HG03457 (cell line): Measurements from ENCODE around the gene APC2.
"Not testable (repeated sequence)": the region's sequence is repeated elsewhere in the genome, so short reads cannot be mapped to it uniquely, and the experiment has no call there.

ENCODE experiments used
- ATAC-seq: cut with Tn5 transposase; IDR thresholded peaks from one replicate; pipeline ENCODE4 v1.9.1; 2021; ENCODE audit warnings: moderate number of reproducible peaks; ENCODE audit not compliant: unreplicated experiment

APC2 gene

DNA sequence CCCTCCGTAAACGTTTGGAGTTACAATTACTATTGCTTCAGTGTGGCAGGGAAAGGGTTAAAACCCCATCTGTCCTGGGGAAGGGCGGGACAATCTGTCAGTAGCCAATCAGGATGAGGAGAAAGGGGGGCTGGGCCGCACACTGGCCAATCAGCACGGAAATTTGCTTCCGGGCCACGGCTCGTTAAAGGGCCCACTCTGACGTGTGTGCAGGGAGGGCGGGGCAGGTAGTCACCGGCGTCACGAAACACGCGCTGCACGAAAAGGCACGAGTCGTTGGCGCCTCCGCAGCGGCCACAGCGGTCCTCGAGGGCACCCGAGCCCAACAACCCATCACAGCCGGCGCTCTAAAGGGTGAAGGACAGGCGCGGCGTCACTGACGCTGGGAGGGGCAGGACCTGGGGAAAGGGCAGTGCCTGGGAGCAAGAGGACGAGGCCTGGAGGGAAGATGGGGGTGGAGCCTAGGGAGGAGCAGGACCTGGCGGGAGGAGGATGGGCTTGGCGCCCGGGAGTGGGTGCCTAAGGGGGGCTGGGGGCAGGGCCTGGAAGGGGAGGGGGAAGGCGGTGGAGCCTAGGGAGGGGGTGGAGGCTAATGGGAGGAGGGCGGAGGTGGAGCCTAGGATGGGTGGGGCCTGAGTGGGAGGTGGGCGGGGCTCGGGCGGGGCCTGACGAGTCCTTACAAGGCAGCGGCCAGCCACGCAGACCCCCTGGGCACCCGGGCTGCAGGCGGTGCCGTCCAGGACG, 58.0 kb downstream of the APC2 start:
- ATAC-seq = no peak

- ATAC-seq = no peak
Measured at GRCh38 chr19:1508507-1508856, 58.6 kb downstream of the APC2 start.

DNA sequence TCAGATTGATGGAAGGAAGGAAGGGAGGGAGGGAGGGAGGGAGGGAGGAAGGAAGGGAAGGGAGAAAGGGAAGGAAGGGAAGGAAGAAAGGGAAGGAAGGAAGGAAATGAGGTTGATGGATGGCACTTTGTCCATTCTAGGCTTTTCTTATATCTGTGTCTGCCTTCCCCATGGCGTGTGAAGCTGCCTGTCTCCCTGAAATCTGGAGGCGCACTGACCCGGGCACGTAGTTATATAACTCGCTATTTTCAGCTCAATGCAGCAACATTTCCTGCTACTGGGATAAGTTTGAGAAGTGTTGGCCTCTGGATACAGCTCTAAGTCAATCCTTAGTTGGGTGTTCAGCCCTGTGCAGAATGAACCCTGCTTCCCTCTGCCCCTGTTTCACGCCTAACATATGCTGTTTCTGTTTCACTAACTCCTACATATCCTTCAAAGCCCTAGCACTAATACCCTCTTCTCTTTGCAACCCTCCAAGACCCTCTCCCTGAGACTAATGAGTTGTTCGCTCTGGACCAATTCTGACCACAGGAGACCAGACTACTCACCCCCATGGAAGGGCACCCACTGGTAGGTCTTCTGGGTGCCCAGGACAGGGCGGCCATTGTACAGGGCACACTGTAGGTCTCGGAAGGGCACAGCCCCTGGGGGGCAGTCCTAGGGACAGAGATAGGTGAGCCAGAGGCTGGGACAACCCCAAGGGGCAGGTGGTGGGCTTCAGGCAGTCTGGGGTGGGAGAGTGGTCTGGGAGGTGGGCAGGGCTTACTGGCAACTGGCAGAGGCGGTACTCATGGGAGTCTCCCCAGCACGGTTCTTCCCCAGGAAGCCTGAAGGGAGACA, 59.9 kb downstream of the APC2 start:
- ATAC-seq = no peak

DNA sequence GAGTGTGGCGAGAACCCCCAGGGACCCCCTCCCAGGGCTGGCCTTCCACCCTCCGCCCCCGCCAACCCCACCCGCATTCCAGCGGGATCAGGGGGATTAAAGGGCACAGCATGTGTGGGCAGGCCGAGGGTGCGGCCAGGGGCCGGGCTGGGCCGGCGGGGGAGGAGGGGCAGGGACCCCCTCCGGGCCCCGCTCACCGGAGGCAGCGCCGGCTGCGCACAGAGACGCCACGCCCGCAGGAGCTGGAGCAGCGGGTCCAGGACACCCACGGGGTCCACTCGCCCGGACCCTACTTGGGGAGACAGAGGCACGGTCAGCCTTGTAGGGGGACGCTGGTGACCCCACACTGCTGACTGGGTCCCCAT, 60.5 kb downstream of the APC2 start:
- no peak for ATAC-seq

GRCh38 chr19:1510807-1511206, 60.9 kb downstream of the APC2 start:
- ATAC-seq = no peak

DNA sequence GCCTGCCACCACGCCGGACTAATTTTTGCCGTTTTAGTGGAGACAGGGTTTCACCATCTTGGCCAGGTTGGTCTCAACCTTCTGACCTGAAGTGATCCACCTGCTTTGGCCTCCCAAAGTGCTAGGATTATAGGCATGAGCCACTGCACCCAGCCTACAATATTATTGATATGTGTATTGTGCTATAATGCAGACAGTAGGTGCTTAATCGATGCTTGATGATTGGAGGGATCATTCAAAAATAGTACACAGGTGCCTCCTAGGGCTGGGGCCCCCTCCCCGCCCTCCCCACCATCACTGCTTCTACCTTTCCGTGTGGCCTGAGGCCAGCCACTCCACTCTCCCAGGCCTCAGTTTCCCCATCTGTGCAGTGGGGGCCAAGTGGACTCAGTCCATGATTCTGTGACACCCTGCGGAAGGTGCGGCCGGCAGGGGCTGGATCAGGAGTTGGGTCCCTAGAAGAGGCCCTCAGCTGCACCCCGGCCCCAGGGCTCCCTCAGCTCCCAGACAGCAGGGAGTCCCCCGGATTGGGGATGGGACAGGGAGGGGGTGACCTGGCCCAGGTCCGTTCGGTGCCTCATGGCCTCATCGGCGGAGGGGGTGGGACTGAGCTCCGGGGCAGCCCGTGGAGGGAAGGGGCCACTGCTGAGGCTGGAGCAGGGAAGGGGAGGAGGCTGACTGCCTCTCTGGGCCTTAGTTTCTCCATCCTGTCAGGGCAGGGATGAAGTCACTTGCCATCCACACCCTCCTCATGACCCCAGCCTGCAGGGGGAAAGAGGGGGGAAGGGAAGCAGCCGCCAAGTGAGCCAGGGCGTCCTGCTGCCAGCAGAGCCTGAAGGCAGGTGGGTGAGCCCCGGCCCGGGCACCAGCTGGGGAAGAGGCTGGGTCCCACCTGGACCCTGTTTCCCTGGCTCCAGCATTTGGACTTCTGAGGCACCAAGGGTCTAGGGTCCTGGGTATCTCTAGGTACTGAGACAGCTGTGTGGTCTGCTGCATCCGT, 61.7 kb downstream of the APC2 start:
- ATAC-seq = no peak

GRCh38 chr19:1512671-1513498, 63.0 kb downstream of the APC2 start, which contains the start of gene ADAMTSL5:
Gene ADAMTSL5 (minus strand): TSS chr19:1513019. CDS start chr19:1510943, 2,076 bp downstream.
- ATAC-seq = no peak

DNA sequence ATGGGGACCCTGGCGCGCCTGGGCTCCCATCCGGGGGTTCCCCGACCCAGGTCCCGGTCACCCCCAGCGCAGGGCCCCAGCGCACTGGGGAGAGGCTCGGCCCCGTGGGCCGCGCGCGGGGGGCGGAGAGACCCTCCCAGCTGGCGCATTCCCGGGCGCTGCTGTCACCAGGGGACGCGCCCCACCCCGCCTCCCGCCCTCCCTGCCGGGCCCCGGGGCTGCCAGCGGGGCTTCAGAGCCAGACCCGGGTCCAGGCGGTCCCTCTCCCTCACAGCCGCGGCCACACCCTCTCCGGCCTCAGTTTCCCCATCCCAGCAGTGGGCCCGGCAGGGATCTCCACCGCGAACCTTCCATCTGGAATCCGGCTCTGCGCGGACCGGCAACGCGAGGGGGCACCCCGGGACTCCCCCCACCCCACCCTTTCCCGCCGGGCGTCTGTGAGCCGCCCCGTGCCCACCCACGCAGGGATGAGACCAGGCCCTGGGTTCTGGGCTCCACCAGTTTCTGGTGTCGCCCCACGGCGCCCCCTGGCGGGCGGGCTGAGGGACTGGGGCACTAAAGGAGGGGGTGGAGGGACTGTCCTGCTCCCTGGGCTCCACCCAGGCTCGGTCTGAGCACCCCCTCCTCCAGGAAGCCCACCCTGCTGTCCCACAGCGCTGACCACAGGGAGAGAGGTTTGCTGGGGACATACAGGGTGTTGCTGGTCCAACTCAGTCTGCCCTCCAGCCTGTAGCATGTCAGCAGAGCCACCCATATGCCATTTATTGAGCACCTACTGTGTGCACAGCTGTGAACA, 63.8 kb downstream of the APC2 start:
- ATAC-seq = no peak

DNA sequence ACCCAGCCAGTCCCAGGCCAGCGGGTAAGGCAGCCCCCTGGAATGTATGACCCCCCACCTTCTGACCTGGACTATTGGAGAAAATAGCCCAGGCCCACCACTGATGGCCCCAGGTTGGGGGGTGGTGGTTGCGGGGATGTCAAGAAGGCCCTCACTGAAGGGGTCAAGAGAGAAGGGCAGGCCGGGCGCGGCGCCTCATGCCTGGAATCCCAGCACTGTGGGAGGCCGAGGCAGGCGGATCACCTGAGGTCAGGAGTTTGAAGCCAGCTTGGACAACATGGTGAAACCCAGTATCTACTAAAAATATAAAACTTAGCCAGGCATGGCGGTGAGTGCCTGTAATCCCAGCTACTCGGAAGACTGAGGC, 64.4 kb downstream of the APC2 start:
- ATAC-seq = no peak

DNA sequence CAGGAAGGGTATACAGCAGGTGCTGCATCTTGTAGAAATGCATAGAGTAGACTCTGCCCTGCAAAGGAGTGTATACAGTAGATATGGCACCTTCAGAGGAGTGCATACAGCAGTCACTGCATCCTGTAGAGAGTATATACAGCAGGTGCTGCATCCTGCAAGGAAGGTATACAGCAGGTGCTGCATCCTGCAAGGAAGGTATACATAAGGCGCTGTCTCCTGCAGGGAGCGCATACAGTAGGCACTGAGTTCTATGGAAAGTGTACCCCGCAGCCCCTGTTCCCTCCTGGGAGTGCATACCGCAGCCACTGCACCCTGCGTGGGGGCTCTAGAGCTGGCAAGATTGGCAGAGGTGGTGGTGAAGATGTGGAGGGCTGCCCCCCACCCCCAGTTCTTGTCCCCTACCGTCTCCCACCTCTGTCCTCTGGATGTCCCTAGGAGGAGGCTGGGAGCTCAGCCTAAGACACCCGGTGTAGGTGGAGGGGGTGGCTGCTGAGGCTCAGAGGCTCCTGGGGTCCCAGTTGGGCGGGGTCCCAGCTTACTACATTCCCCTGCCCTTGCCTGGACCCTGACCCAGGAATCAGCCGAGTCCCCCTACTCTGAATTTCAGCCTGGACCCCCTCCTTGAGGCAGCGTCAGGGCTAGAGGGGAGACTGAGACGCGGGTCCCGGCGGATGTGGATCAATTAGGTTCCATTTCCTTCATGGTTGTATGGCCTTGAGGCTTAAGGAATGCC, 65.2 kb downstream of the APC2 start:
- ATAC-seq = no peak

- ATAC-seq = no peak
Measured at GRCh38 chr19:1516395-1516753, 66.5 kb downstream of the APC2 start.

DNA sequence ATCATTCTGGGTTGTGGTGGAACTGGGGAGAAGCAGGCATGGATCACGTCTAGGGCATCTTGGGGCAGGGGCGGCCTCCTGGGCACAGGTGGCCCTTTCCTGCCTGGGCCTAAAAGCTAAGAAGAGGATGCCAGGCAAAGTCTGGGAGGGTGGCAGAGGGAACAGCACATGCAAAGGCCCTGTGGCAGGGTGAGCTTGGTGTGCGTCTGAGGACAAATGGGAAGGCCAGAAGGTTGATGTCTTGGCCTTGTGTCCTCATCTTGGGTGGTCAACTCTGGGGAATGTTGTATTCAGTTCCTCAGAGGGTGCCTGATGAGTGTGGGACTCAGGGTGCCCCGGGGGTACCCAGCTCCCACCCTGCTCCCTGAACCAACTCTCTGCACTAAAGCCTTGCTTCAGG, 68.5 kb downstream of the APC2 start:
- no peak for ATAC-seq

GRCh38 chr19:1519802-1520201, 69.9 kb downstream of the APC2 start:
- ATAC-seq = not testable (repeated sequence)

DNA sequence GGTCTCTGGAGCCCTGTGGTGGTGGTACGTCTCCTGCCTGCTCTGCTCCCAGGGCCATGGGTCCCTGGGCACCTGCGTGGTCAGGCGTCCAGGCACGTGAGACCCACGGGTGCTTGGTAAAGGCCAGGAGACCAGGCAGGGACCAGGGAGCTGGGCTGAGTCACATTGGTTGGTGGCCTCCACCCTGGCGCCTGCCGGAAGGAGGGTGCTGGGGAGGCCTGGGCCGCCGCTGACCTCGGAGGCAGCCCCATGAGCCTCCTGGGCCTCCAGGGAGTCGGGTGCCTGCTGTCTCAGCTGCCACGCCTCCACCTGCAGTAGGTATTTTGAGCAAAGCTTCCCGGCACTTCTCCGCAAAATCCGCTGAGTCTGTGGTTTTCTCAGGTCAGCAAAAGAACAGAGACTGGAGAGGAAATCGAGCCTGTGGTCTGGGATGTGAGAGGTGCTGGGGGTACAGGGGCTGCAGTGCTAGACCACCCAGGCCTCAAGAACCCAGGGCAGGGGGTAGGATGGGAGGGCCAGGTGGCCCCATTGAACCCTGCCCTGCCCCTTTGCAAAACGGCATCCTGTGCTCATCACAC, 70.4 kb downstream of the APC2 start:
- ATAC-seq = no peak

DNA sequence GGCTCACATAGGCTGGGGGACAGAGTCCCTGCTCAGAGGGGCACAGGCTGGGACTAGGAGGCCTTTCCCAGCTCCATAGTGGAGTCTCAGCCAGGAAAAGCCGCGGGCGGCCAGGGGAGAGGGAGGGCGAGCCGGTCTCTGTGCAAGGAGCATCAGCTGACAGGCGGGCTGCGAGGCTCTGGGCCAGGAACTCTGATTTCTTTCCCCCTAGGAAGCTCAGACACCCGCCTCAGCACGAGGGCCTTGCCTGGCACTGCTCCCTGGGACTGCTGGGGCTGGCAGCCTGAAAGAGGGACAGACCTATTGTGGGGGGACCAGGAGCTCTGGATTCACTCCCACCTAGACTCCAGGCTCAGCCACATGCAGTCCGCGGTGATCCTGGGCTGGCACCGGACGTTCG, 71.7 kb downstream of the APC2 start:
- no peak for ATAC-seq

DNA sequence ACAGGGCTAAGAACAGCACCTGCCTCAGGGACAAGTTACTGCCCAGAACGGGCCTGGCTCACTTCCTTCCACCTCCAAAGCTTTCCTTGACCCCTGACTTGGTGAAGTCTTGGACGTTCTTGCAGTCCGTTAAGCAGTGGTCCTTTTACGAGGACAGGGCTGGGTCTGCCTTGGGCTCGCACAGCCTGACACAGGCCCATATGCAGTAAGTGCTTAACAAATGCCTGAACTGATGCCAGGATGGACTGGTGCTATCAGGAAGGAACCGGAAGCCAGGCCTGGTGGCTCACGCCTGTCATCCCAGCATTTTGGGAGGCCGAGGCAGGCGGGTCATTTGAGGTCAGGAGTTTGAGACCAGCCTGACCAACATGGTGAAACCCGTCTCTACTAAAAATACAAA, 72.1 kb downstream of the APC2 start:
- ATAC-seq = no peak

GRCh38 chr19:1522838-1523237, 72.9 kb downstream of the APC2 start:
- no peak for ATAC-seq
